Astrocyte (in vitro differentiated cells and primary cell): ENCODE results near the gene MRTFB.

Experiments used
- EZH2 ChIP-seq: IDR thresholded peaks from 2 replicates; pipeline ENCODE4 v1.6.1; 2012; ENCODE audit warnings: mild to moderate bottlenecking, low read length, inconsistent platforms; ENCODE audit not compliant: insufficient read depth
- TF ChIP-seq, protein P1 (sequence below): IDR thresholded peaks from 2 replicates; pipeline ENCODE4 v1.5.1; 2011; ENCODE audit warnings: low read depth, mild to moderate bottlenecking, inconsistent platforms, low read length, moderate library complexity; ENCODE audit not compliant: insufficient read depth

DNA sequence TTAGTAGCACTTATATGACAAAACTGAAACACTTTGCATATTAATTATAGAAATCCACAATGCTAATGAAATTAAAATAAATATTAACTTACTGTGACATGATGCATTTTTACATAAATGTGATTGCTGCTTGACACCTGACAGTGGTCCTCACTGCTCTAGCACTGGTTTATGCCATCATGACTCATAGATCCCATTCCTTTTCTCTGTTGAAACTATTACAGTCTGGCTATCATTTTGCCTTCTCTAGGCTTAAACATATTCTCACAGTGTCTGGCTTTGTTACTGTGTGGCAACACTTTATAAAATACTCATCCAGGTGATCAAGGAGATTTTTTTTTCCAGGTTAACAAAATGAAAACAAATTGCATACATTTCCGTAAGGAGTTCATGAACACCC lies 108.0 kb downstream of the MRTFB start:
- TF ChIP-seq, protein P1, sequence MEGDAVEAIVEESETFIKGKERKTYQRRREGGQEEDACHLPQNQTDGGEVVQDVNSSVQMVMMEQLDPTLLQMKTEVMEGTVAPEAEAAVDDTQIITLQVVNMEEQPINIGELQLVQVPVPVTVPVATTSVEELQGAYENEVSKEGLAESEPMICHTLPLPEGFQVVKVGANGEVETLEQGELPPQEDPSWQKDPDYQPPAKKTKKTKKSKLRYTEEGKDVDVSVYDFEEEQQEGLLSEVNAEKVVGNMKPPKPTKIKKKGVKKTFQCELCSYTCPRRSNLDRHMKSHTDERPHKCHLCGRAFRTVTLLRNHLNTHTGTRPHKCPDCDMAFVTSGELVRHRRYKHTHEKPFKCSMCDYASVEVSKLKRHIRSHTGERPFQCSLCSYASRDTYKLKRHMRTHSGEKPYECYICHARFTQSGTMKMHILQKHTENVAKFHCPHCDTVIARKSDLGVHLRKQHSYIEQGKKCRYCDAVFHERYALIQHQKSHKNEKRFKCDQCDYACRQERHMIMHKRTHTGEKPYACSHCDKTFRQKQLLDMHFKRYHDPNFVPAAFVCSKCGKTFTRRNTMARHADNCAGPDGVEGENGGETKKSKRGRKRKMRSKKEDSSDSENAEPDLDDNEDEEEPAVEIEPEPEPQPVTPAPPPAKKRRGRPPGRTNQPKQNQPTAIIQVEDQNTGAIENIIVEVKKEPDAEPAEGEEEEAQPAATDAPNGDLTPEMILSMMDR = no peak
- no peak for TF ChIP-seq EZH2
